Measurements from ENCODE around the gene SHISAL1.

DNA sequence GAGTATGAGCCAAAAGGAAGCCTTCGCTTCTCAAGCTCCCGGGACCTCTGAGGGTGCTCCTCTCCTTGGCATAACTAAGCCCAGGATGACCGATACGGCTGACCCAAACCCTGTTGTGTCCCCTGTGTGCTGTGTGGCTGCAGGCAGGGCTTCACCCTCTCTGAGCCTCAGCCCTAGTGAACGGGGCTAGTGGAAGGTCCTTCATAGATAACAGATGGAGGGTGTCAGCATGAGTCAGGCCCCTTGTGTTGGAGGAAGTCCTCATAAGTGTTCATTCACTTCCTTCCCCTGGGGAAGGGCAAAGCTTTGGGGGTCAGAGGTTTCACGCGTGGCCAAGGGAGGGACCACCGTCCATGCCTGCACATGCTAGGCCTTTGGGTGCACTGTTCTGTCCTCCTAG is 21.5 kb downstream of the SHISAL1 start:
- TF ChIP-seq, protein P1, sequence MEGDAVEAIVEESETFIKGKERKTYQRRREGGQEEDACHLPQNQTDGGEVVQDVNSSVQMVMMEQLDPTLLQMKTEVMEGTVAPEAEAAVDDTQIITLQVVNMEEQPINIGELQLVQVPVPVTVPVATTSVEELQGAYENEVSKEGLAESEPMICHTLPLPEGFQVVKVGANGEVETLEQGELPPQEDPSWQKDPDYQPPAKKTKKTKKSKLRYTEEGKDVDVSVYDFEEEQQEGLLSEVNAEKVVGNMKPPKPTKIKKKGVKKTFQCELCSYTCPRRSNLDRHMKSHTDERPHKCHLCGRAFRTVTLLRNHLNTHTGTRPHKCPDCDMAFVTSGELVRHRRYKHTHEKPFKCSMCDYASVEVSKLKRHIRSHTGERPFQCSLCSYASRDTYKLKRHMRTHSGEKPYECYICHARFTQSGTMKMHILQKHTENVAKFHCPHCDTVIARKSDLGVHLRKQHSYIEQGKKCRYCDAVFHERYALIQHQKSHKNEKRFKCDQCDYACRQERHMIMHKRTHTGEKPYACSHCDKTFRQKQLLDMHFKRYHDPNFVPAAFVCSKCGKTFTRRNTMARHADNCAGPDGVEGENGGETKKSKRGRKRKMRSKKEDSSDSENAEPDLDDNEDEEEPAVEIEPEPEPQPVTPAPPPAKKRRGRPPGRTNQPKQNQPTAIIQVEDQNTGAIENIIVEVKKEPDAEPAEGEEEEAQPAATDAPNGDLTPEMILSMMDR (IDR thresholded peaks at IDR 0.05) = no peak
- TF ChIP-seq POLR2A (IDR thresholded peaks at IDR 0.05) (no peak), EP300 (IDR thresholded peaks at IDR 0.05) (no peak)

All from ovary (tissue), 3 donors.